ENCODE results near the gene FAM13C. TPM values are rescaled to one million over a fixed set of nuclear protein-coding genes. Genes with fewer than 3 reads are reported as not detected.

Gene FAM13C
- polyA plus RNA-seq, 1 of the 3 experiments (the other 2 are of a cell fraction) = 7.6 TPM

GRCh38 chr10:59300386-59300785 is 62.0 kb downstream of the FAM13C start (continued):
- TF ChIP-seq REST (IDR thresholded peaks at IDR 0.05; ENCODE audit: low read depth, low read length) (no peak), MEF2A (IDR thresholded peaks at IDR 0.05; ENCODE audit: borderline replicate concordance, low read depth) (no peak), RAD21 (IDR thresholded peaks at IDR 0.05; ENCODE audit: low read length) (no peak), ZBTB33 (IDR thresholded peaks at IDR 0.05; ENCODE audit: borderline replicate concordance, low read depth) (no peak), FOXJ3 (CRISPR knock-in tag; IDR thresholded peaks at IDR 0.05) (no peak), PBX3 (IDR thresholded peaks at IDR 0.05) (no peak), GATA2 (CRISPR knock-in tag; IDR thresholded peaks at IDR 0.05) (no peak)

GRCh38 chr10:59299933-59300332 is 62.4 kb downstream of the FAM13C start:
- Histone ChIP-seq H3K27ac (ENCODE audit: low read depth in 2 of 2, low read length in 1 of 2) (no peak overlapping the region), H3K9me2 (no peaks in the 10 kb centered on the region), H3K27me3 (ENCODE audit: insufficient read depth) (no peaks in the 10 kb centered on the region), H3K4me3 (ENCODE audit: low read depth in 2 of 2, low read length in 1 of 2) (no peak overlapping the region), H3K4me1 (ENCODE audit: control insufficient read depth in 1 of 2, insufficient read depth in 2 of 2, low read depth in 1 of 2, low read length in 1 of 2) (no peaks in the 10 kb centered on the region; a peak in 2 of 4 replicates), H4K20me1 (ENCODE audit: insufficient read depth) (no peaks in the 10 kb centered on the region), H3K79me2 (ENCODE audit: insufficient read depth) (no peaks in the 10 kb centered on the region), H2AFZ (ENCODE audit: low read depth) (no peak overlapping the region), H3K9ac (no peak overlapping the region), H3K36me3 (replicated peaks in 1 of 2; ENCODE audit: control insufficient read depth in 1 of 2, insufficient read depth in 2 of 2, low read length in 1 of 2) (peaks cover 7 to 20% of the 10 kb centered on the region in 2 experiments), H3K9me3 (no peaks in the 10 kb centered on the region), H3F3A (replicated peaks; ENCODE audit: insufficient read depth) (no peaks in the 10 kb centered on the region), H3K4me2 (no peak overlapping the region)
- CTCF ChIA-PET = interaction anchor here (1.1 to 1.5 kb wide), 2 partner anchors 9 kb away, joined by 3 read pairs; no protein-coding TSS in a partner anchor
- WGBS (ENCODE audit: low lambda C conversion rate) = 69% methylated on average over 5 of the region's 5 CpGs
- no peak for DNase-seq
- POLR2A ChIA-PET = no interaction called here
- TF ChIP-seq NRF1 (IDR thresholded peaks at IDR 0.05; ENCODE audit: low read depth, low read length) (no peak), RXRA (IDR thresholded peaks at IDR 0.05; ENCODE audit: borderline replicate concordance, low read depth) (no peak), TEAD4 (IDR thresholded peaks at IDR 0.05; ENCODE audit: borderline replicate concordance, insufficient read depth) (no peak), SMC3 (IDR thresholded peaks at IDR 0.05; ENCODE audit: low read depth, low read length) (no peak), FOSL2 (IDR thresholded peaks at IDR 0.05; ENCODE audit: borderline replicate concordance, low read depth) (no peak), IRF3 (IDR thresholded peaks at IDR 0.05; ENCODE audit: low read depth, low read length) (no peak), ELF1 (IDR thresholded peaks at IDR 0.05) (no peak), REST (IDR thresholded peaks at IDR 0.05; ENCODE audit: low read depth, low read length) (no peak), POLR2AphosphoS5 (IDR thresholded peaks at IDR 0.05; ENCODE audit: low read depth, low read length) (no peak), RAD21 (IDR thresholded peaks at IDR 0.05; ENCODE audit: low read length) (no peak), JUND (IDR thresholded peaks at IDR 0.05) (no peak), MXI1 (IDR thresholded peaks at IDR 0.05; ENCODE audit: low read depth, low read length) (no peak), YY1 (IDR thresholded peaks at IDR 0.05; ENCODE audit: low read depth) (no peak), TAF1 (IDR thresholded peaks at IDR 0.05; ENCODE audit: borderline replicate concordance, low read depth, low read length) (no peak), MAX (IDR thresholded peaks at IDR 0.05; ENCODE audit: low read depth) (no peak)
